Activated naive CD4-positive, alpha-beta T cell treated with anti-CD3 and anti-CD28 coated beads, Interleukin-2, amount 50 U/mL, for 24 hours (primary cell): ENCODE data around the gene FREM2.

ENCODE experiments used
- H3K27ac Mint-ChIP-seq: one replicate; pipeline ENCODE4 v1.8.0; 2021; ENCODE audit warnings: mild to moderate bottlenecking, mixed read lengths
- H3K27me3 Mint-ChIP-seq: one replicate; pipeline ENCODE4 v1.8.0; 2021; ENCODE audit warnings: mixed read lengths
- H3K36me3 Mint-ChIP-seq: one replicate; pipeline ENCODE4 v1.8.0; 2021; ENCODE audit warnings: mixed read lengths
- H3K4me1 Mint-ChIP-seq: one replicate; pipeline ENCODE4 v1.8.0; 2021; ENCODE audit warnings: mixed read lengths
- H3K4me3 Mint-ChIP-seq: one replicate; pipeline ENCODE4 v1.8.0; 2021; ENCODE audit warnings: mild to moderate bottlenecking, mixed read lengths
- H3K9me3 Mint-ChIP-seq: one replicate; pipeline ENCODE4 v1.8.0; 2021; ENCODE audit warnings: mixed read lengths

Gene FREM2

DNA sequence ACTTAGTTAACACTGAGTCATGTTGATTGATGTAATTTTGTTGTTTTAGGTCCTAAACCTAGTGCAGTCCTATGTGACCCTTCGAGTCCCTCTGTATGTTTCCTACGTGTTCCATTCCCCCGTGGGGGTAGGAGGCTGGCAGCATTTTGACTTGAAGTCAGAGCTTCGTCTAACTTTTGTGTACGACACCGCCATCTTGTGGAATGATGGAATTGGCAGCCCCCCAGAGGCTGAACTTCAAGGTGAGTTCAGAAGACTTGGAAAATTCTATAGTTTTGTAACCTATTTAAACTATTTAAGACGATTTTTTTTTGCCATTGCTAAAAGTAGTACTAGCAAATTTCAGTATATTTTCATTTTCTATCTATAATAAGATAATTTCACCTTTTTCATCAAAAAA is 185.8 kb downstream of the FREM2 start:
- H3K27ac Mint-ChIP-seq, result no peak overlapping the region
- H3K4me1 Mint-ChIP-seq, result no peaks in the 10 kb centered on the region
- H3K4me3 Mint-ChIP-seq, result no peak overlapping the region
- no peaks in the 10 kb centered on the region for H3K9me3 Mint-ChIP-seq
- no peaks in the 10 kb centered on the region for H3K36me3 Mint-ChIP-seq
- H3K27me3 Mint-ChIP-seq, result peaks cover 15% of the 10 kb centered on the region

DNA sequence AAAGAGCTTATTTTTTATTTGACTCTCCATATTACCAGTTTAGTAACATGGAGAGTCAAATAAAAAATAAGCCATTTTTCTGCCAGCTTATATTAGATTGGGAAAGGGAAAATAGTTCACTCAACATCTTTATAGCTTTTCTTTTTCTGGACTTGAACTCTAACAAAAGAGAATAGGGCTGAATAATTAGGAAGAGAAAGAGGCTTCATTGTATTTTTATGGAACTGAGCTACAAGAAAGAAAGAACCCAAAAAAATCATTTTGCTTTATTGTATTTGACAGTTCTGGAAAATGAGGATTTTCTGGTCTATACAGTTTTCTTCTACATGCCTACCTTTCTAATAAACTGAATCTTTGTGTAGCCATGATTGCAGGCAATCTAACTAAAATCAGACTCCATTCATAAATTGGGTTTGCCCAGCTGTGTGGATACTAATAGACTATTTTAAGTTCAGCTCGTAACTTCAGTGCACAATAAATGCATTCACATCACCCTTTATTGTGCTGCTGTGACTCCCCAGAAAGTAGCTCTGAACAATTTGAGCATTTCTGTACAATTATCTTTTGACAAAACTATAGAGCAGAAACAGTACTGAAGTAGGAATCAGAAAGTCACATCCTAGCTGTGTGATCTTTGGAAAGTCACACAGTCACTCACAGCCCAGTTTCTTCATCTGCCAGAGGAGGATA is 188.5 kb downstream of the FREM2 start:
- Mint-ChIP-seq H3K9me3 (no peaks in the 10 kb centered on the region), H3K4me1 (no peaks in the 10 kb centered on the region)

DNA sequence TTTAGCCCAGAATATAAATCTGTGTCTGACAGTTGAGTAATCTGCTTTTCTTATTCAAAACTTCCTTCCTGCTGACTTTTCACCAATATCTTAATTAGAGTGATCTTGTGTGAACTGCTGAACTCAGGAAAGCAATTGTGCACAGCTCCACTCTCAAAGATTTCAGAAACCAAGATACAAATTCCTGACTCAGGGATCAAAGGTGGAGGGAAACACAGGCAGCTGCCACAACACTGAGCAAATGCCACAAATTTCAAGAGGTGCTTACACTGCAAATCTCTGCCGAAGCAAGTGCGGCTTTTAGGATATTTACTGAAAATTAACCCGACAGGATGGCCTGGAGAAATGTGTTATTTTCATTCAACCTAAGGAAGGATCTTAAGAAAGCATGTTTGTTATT is 192.4 kb downstream of the FREM2 start:
- no peak overlapping the region for H3K4me3 Mint-ChIP-seq
- H3K27ac Mint-ChIP-seq, result no peak overlapping the region
- no peaks in the 10 kb centered on the region for H3K4me1 Mint-ChIP-seq
- H3K36me3 Mint-ChIP-seq, result no peaks in the 10 kb centered on the region
- no peaks in the 10 kb centered on the region for H3K9me3 Mint-ChIP-seq
- H3K27me3 Mint-ChIP-seq, result peaks cover 9% of the 10 kb centered on the region

More for the DNA sequence above, 188.5 kb downstream of the FREM2 start:
- Mint-ChIP-seq H3K27me3 (peaks cover 16% of the 10 kb centered on the region), H3K36me3 (no peaks in the 10 kb centered on the region), H3K27ac (no peak overlapping the region), H3K4me3 (no peak overlapping the region)

DNA sequence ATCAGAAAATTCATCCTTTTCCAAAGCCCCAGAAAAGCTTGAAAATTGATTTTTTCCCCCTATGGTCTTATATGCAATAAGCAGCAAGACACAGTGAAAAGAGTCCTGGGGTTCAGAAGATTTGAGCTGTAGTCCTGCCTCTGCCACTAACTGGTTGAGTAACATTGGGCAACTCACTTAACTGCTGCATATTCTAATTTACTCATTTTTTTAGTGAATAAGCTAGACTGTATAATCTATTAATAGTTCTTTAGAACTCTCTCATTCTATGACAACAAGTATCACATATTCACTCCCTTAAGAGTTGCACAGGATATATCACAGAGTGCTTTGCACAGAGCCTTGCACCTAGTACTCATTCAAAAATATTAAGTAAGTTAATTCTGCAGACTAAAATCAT is 192.9 kb downstream of the FREM2 start:
- H3K27ac Mint-ChIP-seq, result no peak overlapping the region
- no peaks in the 10 kb centered on the region for H3K4me1 Mint-ChIP-seq
- H3K4me3 Mint-ChIP-seq, result no peak overlapping the region
- H3K36me3 Mint-ChIP-seq, result no peaks in the 10 kb centered on the region
- no peaks in the 10 kb centered on the region for H3K9me3 Mint-ChIP-seq
- H3K27me3 Mint-ChIP-seq, result peaks cover 6% of the 10 kb centered on the region

DNA sequence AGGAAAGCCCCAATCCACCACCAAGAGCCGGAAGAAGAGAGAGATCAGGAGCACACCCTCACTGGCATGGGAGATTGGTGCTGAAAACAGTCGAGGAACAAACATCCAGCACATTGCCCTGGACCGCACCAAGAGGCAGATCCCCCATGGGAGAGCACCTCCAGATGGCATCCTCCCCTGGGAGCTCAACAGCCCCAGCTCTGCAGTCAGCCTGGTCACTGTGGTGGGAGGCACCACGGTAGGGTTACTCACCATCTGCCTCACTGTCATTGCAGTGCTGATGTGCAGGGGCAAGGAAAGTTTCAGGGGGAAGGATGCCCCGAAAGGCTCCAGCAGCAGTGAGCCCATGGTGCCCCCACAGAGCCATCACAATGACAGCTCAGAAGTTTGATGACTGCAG is 193.5 kb downstream of the FREM2 start:
- no peaks in the 10 kb centered on the region for H3K9me3 Mint-ChIP-seq

DNA sequence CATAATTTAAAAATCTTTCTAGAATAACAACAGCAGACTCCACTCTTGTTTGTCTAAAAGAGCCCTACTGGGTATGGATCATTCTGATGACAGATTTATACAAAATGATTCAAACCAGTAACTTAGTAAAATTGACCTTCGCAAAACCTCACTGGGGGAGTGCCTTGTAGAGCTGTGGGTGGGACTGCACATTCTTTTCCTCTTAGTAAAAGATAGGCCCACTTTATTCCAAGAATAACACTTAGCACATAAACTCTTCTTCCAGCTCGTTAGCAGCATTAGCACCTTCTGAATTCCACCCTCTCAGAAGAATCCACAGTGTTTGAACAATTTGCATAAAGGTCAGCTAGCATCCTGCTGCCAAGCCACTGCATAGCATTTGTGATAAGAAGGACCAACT is 196.9 kb downstream of the FREM2 start:
- Mint-ChIP-seq H3K27ac (no peak overlapping the region), H3K36me3 (no peaks in the 10 kb centered on the region), H3K4me3 (no peak overlapping the region), H3K27me3 (peaks cover 9% of the 10 kb centered on the region), H3K4me1 (no peaks in the 10 kb centered on the region), H3K9me3 (no peaks in the 10 kb centered on the region)

More for the DNA sequence above, 193.5 kb downstream of the FREM2 start:
- no peaks in the 10 kb centered on the region for H3K36me3 Mint-ChIP-seq
- no peak overlapping the region for H3K4me3 Mint-ChIP-seq
- peaks cover 9% of the 10 kb centered on the region for H3K27me3 Mint-ChIP-seq
- no peak overlapping the region for H3K27ac Mint-ChIP-seq
- no peaks in the 10 kb centered on the region for H3K4me1 Mint-ChIP-seq

DNA sequence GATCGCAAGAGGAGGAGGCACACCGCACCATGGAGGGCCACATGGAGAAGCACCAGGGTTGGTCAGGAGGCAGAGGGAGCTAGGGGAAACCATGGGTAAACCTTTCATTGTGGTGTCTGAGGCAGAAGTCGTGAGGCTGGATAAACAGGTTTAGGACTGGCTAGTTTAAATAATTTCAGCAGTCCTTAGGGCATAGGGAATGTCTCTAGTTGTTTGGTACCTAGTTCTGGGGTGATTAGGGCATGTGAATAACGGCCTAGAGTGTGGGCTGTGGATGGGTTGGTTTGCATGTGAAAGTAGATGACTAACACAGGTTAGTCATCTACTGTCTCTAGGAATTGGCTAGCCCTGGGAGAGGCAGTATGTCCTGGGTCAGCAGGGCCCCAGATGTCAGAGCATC is 201.4 kb downstream of the FREM2 start:
- H3K4me1 Mint-ChIP-seq, result no peaks in the 10 kb centered on the region
- peaks cover 11% of the 10 kb centered on the region for H3K27me3 Mint-ChIP-seq
- no peaks in the 10 kb centered on the region for H3K9me3 Mint-ChIP-seq
- no peak overlapping the region for H3K4me3 Mint-ChIP-seq
- H3K27ac Mint-ChIP-seq, result no peak overlapping the region
- no peaks in the 10 kb centered on the region for H3K36me3 Mint-ChIP-seq

DNA sequence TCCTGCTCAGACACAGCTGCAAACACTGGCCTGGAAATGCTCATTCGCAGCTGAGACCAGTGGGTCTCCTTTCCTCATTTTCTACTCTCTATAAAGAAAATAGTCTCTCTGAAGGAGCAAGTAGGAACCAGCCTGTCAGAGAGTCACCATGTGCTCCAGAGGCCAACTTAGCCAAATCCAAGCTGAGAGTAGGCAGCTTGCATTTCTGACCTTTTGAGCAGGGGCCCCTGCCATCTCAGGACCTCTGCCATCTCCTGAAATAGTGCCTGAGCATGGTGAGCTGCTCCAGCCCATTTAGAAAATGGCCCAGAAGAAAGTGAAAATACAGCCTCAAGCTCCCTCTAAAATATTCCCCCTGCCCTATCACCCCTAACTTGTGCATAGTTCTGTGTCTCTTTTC is 208.2 kb downstream of the FREM2 start:
- Mint-ChIP-seq H3K36me3 (no peaks in the 10 kb centered on the region), H3K4me3 (no peak overlapping the region), H3K27me3 (peaks cover 5% of the 10 kb centered on the region), H3K27ac (no peak overlapping the region), H3K9me3 (no peaks in the 10 kb centered on the region), H3K4me1 (no peaks in the 10 kb centered on the region)

DNA sequence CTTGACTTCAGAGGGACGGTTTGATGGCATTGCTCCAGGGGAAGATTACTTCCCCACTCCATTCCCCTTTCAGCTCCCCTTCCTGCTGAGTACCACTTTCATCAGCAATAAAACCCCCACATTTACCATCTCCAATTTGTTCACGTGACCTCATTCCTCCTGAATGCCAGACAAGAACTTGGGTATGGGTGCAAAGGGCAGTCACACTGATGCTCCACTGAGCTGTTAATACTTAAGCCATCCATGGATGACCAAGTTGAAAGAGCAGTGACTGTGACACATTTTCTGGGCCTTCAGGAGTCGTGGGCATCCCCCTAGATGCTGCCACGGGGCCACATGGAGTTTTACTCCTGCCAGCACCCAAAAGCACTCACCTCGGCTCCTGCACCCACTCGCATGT is 210.6 kb downstream of the FREM2 start:
- Mint-ChIP-seq H3K36me3 (no peaks in the 10 kb centered on the region), H3K4me3 (no peak overlapping the region), H3K9me3 (no peaks in the 10 kb centered on the region), H3K27ac (no peak overlapping the region), H3K4me1 (no peaks in the 10 kb centered on the region), H3K27me3 (no peaks in the 10 kb centered on the region)

DNA sequence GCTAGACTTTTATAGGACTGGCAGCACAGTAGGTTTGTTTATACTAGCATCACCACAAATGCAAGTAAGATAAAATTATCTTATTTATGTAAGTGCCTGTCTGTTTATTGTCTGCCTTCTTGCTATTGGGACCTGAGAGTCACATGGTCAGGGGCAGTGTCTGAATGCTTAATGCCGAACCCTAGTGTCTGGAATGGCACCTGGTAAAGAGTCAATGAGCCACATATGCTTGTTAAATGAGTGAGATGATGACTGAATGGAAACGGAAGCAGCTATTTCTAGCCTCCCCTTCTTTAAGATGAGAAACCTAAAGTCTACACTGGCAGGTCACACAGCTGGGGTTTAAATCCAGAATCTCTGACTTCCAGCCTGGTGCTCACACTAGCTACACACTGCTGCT is 211.6 kb downstream of the FREM2 start:
- Mint-ChIP-seq H3K9me3 (no peaks in the 10 kb centered on the region), H3K4me1 (no peaks in the 10 kb centered on the region), H3K27me3 (peaks cover 2% of the 10 kb centered on the region)

DNA sequence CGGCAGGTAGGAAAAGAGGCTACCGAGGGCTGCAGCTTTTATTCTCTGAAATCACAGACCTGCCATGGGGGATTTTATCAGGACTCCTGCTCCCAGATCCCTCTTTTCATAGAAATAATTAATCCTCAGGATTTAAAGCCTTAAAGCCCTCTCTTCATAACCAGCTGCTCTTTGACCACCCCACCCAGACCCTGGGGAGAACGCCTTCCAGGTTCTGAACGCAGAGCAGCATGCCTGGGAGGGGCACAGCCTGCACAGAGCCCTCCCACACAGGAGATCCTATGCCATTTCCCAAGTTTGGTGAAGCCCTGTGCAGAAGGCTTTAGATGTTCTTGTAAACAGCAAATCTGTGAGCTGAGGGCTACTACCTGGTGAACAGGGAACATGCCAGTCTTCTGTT is 212.7 kb downstream of the FREM2 start:
- Mint-ChIP-seq H3K4me3 (no peak overlapping the region), H3K36me3 (no peaks in the 10 kb centered on the region), H3K27me3 (peaks cover 2% of the 10 kb centered on the region), H3K27ac (no peak overlapping the region), H3K4me1 (no peaks in the 10 kb centered on the region), H3K9me3 (no peaks in the 10 kb centered on the region)

More for the DNA sequence above, 211.6 kb downstream of the FREM2 start:
- Mint-ChIP-seq H3K4me3 (no peak overlapping the region), H3K27ac (no peak overlapping the region), H3K36me3 (no peaks in the 10 kb centered on the region)

DNA sequence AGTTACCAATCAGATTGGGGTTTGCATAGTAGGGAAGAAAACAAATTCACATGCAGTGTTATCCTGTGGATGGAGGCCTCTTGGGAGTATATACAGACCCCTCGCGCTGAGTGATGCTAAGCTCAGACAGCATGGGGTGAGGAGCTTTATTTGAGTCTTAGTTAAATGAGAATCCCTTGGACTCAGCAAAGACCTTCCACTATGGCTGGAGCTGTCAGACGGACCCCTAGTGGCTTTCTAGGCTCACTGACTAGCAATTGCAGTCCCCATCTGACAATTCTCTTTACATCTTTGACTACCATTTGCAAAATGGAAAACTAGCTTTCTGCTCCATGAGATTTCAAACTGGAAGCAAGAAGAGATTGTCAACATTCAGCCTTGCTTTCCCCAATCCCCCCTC is 213.3 kb downstream of the FREM2 start:
- no peaks in the 10 kb centered on the region for H3K36me3 Mint-ChIP-seq
- no peak overlapping the region for H3K27ac Mint-ChIP-seq
- H3K9me3 Mint-ChIP-seq, result no peaks in the 10 kb centered on the region
- no peak overlapping the region for H3K4me3 Mint-ChIP-seq
- no peaks in the 10 kb centered on the region for H3K4me1 Mint-ChIP-seq
- H3K27me3 Mint-ChIP-seq, result peaks cover 2% of the 10 kb centered on the region

DNA sequence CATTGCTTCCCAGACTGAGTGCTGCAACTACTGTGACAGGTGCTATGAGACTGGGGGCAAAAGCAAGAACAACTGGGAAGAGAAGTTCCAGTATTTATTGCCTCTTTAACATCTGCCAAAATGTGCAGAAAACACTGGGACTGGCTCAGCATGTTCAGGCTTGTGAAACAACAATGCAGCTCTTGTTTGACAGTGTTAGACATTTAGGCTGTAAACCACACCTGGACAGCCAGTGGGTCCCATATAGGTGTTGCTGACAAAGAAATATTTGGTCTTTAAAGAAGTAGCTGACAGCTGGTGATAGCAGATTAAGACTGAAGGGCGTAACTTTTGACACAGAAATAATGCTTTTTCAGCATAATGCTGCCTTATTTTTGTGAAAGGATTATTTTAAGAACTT is 215.7 kb downstream of the FREM2 start:
- H3K36me3 Mint-ChIP-seq, result no peaks in the 10 kb centered on the region
- no peak overlapping the region for H3K27ac Mint-ChIP-seq
- H3K4me3 Mint-ChIP-seq, result no peak overlapping the region
- no peaks in the 10 kb centered on the region for H3K4me1 Mint-ChIP-seq
- peaks cover 6% of the 10 kb centered on the region for H3K27me3 Mint-ChIP-seq
- H3K9me3 Mint-ChIP-seq, result no peaks in the 10 kb centered on the region

DNA sequence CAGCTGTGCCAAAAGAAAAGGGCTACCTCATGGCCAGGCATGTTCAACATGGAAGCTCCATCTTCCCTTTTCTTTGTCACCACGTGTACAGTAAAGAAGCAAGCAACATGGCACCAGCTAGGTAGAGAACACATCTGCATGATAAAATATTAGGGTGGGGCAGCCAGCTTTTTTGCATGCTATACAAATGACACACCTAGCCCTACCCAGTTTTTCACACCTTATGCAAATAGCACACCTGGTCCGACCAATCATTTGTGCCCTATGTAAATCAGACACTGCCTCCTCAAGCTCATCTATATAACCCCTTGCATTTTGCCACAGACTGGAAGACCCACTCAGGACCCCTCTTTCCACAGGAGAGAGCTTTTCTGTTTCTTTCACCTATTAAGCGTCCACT is 218.2 kb downstream of the FREM2 start:
- H3K4me3 Mint-ChIP-seq, result no peak overlapping the region
- H3K27me3 Mint-ChIP-seq, result peaks cover 6% of the 10 kb centered on the region
- no peaks in the 10 kb centered on the region for H3K36me3 Mint-ChIP-seq
- no peaks in the 10 kb centered on the region for H3K9me3 Mint-ChIP-seq
- H3K27ac Mint-ChIP-seq, result no peak overlapping the region
- no peaks in the 10 kb centered on the region for H3K4me1 Mint-ChIP-seq

DNA sequence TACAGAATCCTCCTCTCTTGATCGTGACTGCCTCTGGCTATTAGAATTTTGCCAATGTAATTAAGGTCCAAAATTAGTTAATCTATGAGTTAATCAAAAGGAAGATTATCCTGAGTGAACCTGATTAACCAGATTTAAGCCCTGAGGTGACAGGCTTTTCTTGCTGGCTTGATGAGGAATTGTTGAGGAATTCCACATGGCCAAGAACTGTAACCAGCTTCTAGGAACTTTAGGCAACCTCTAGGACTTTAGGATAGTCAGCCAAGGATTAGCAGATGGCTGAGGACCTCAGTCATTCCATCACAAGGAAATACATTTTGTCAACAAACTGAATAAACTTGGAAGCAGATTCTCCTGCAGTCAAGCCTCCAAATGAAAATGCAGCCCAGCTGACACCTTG is 219.0 kb downstream of the FREM2 start:
- Mint-ChIP-seq H3K9me3 (no peaks in the 10 kb centered on the region), H3K36me3 (no peaks in the 10 kb centered on the region), H3K4me3 (no peak overlapping the region), H3K27me3 (peaks cover 8% of the 10 kb centered on the region), H3K4me1 (no peaks in the 10 kb centered on the region), H3K27ac (no peak overlapping the region)

DNA sequence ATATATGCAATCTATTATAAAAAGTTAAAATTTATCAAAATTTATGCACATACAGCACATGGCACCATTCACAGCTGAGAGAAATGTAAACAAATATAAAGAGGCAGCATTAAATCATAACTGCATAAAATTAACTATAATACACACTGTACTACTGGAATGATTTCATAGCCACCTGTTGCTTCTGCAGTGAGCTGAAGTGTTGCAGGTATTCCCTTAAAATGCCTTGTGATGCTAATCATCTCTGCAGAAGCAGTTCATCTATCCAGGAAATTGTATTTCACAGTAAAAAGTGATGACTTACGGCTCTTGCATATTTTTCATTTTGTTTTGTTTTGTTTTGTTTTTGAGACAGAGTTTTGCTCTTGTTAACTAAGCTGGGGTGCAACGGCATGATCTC is 221.7 kb downstream of the FREM2 start:
- no peak overlapping the region for H3K27ac Mint-ChIP-seq
- no peaks in the 10 kb centered on the region for H3K9me3 Mint-ChIP-seq
- H3K36me3 Mint-ChIP-seq, result no peaks in the 10 kb centered on the region
- H3K4me3 Mint-ChIP-seq, result no peak overlapping the region
- H3K27me3 Mint-ChIP-seq, result peaks cover 8% of the 10 kb centered on the region
- no peaks in the 10 kb centered on the region for H3K4me1 Mint-ChIP-seq

DNA sequence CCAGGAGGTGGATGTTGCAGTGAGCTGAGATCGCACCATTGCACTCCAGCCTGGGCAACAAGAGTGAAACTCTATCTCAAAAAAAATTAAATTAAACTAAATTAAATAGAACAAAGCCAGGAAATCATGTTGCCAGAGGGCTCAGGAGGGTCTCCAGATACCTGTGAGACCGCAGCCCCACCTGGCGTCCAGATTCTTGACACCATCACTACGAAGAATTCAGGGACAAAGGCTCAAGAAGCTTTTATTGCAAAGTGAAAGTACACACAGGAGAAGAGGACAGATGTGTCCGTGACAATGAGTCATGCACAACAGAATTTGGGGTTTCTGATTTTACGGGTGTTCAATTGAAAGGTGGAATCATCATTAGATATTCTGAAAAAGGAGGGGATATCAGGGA is 227.2 kb downstream of the FREM2 start:
- no peak overlapping the region for H3K27ac Mint-ChIP-seq
- no peak overlapping the region for H3K4me3 Mint-ChIP-seq
- no peaks in the 10 kb centered on the region for H3K36me3 Mint-ChIP-seq
- H3K9me3 Mint-ChIP-seq, result no peaks in the 10 kb centered on the region
- no peaks in the 10 kb centered on the region for H3K4me1 Mint-ChIP-seq
- peaks cover 8% of the 10 kb centered on the region for H3K27me3 Mint-ChIP-seq
